SK-N-SH (cell line): Measurements from ENCODE around the gene SEMA3C. TPM values are rescaled to one million over a fixed set of nuclear protein-coding genes. Genes with fewer than 3 reads are reported as not detected.
A peak's percentile ranks its signal among the peaks of the same experiment; 100 is the strongest.

Experiments
- CTCF ChIA-PET: fragments of 300-600, 350-600 bp; formaldehyde crosslinking; extraction: SDS; loops from one replicate; lab custom pipeline; 2021; lab: Yijun Ruan, JAX
- POLR2A ChIA-PET: fragments of 350-600 bp; sonication (Branson Sonifier 250); formaldehyde crosslinking; extraction: SDS; loops from one replicate; lab custom pipeline; 2020; ENCODE audit warnings: antibody characterized with exemption, inconsistent platforms; lab: Yijun Ruan, JAX
- DNase-seq: peaks from one replicate; pipeline ENCODE4 v3.0.0; 2012
- H2AFZ ChIP-seq: fragments of 200-600 bp; sonication (generic); 2 replicates; pipeline ENCODE4 v1.8.1; 2016; ENCODE audit warnings: antibody characterized with exemption, mild to moderate bottlenecking, low read depth
- H3F3A ChIP-seq: fragments of 200-600 bp; sonication (generic); replicated peaks from 2 replicates; pipeline ENCODE3; 2016; ENCODE audit warnings: antibody characterized with exemption, mild to moderate bottlenecking; ENCODE audit not compliant: insufficient read depth
- H3K27ac ChIP-seq, 2 experiments: fragments of 200-500 bp in 1 of 2; fragments of 200-600 bp in 1 of 2; sonication (Bioruptor generic) in 1 of 2; sonication (generic), shearing (Covaris generic) in 1 of 2; 2 replicates each; pipeline versions ENCODE4 v1.5.1 to v1.6.1; 2014 to 2016; ENCODE audit warnings: low read depth in 2 of 2, inconsistent platforms in 1 of 2, low read length in 1 of 2, mild to moderate bottlenecking in 1 of 2, mixed read lengths in 1 of 2
- H3K27me3 ChIP-seq: fragments of 200-600 bp; sonication (generic), shearing (Covaris generic); 2 replicates; pipeline ENCODE4 v1.6.1; 2016; ENCODE audit warnings: mixed run types; ENCODE audit not compliant: insufficient read depth
- H3K36me3 ChIP-seq, 2 experiments: fragments of 200-500 bp in 1 of 2; fragments of 200-600 bp in 1 of 2; sonication (Bioruptor generic) in 1 of 2; sonication (generic) in 1 of 2; replicated peaks in 1 of 2; 2 replicates each; pipeline versions ENCODE3 to v1.5.1; 2014 to 2016; ENCODE audit warnings: low read length in 1 of 2, mild to moderate bottlenecking in 1 of 2; ENCODE audit not compliant: insufficient read depth in 2 of 2, control insufficient read depth in 1 of 2
- H3K4me1 ChIP-seq, 2 experiments: fragments of 200-500 bp in 1 of 2; fragments of 200-600 bp in 1 of 2; sonication (Bioruptor generic) in 1 of 2; sonication (generic), shearing (Covaris generic) in 1 of 2; 2 replicates each; pipeline versions ENCODE4 v1.5.1 to v1.6.1; 2014 to 2016; ENCODE audit warnings: low read depth in 1 of 2, low read length in 1 of 2, mixed run types in 1 of 2; ENCODE audit not compliant: insufficient read depth in 2 of 2, control insufficient read depth in 1 of 2
- H3K4me2 ChIP-seq: fragments of 200-600 bp; sonication (generic), shearing (Covaris generic); 2 replicates; pipeline ENCODE4 v1.6.1; 2017; ENCODE audit warnings: mixed run types
- H3K4me3 ChIP-seq, 2 experiments: fragments of 200-500 bp in 1 of 2; fragments of 200-600 bp in 1 of 2; sonication (Bioruptor generic) in 1 of 2; sonication (generic), shearing (Covaris generic) in 1 of 2; 2 replicates each; pipeline versions ENCODE4 v1.5.1 to v1.8.1; 2014 to 2016; ENCODE audit warnings: low read depth in 2 of 2, inconsistent platforms in 1 of 2, low read length in 1 of 2, mild to moderate bottlenecking in 1 of 2, mixed read lengths in 1 of 2, moderate library complexity in 1 of 2
- H3K79me2 ChIP-seq: fragments of 200-600 bp; sonication (generic); 2 replicates; pipeline ENCODE4 v1.8.1; 2017; ENCODE audit warnings: mild to moderate bottlenecking; ENCODE audit not compliant: insufficient read depth
- H3K9ac ChIP-seq: fragments of 200-600 bp; sonication (generic); 2 replicates; pipeline ENCODE4 v1.6.1; 2017; ENCODE audit warnings: mixed run types
- H3K9me2 ChIP-seq: fragments of 200-600 bp; sonication (generic); 2 replicates; pipeline ENCODE4 v1.6.1; 2017; ENCODE audit warnings: mixed run types
- H3K9me3 ChIP-seq: fragments of 200-600 bp; sonication (generic); 2 replicates; pipeline ENCODE4 v1.6.1; 2017; ENCODE audit warnings: mixed run types, mild to moderate bottlenecking, moderate library complexity
- H4K20me1 ChIP-seq: fragments of 200-600 bp; sonication (generic); 2 replicates; pipeline ENCODE4 v1.6.1; 2017; ENCODE audit warnings: mild to moderate bottlenecking, mixed run types; ENCODE audit not compliant: insufficient read depth
- EP300 ChIP-seq, 2 experiments: IDR thresholded peaks; 2 replicates each; pipeline versions ENCODE4 v1.4.0 to v1.6.1; 2012; ENCODE audit warnings: borderline replicate concordance in 1 of 2, low read depth in 1 of 2, low read length in 1 of 2
- EZH2phosphoT487 ChIP-seq: fragments of 200-600 bp; sonication (generic); IDR thresholded peaks from 2 replicates; pipeline ENCODE4 v1.6.1; 2017; ENCODE audit warnings: low read depth, mixed run types, mild to moderate bottlenecking, antibody characterized with exemption, moderate library complexity, borderline replicate concordance
- FOSL2 ChIP-seq: IDR thresholded peaks from 2 replicates; pipeline ENCODE4 v1.4.0; 2012; ENCODE audit warnings: low read depth, mild to moderate bottlenecking, moderate library complexity, borderline replicate concordance
- FOXM1 ChIP-seq: IDR thresholded peaks from 2 replicates; pipeline ENCODE4 v1.4.0; 2012; ENCODE audit warnings: low read depth, mild to moderate bottlenecking
- GABPA ChIP-seq: IDR thresholded peaks from 2 replicates; pipeline ENCODE4 v1.4.0; 2012; ENCODE audit warnings: low read depth, mild to moderate bottlenecking
- IRF3 ChIP-seq: fragments of 150-350 bp; IDR thresholded peaks from 2 replicates; pipeline ENCODE4 v1.6.1; 2016; ENCODE audit warnings: mild to moderate bottlenecking, low read depth, low read length
- JUND ChIP-seq: IDR thresholded peaks from 2 replicates; pipeline ENCODE4 v1.4.0; 2012
- MEF2A ChIP-seq: IDR thresholded peaks from 2 replicates; pipeline ENCODE4 v1.4.0; 2012; ENCODE audit warnings: low read depth, borderline replicate concordance
- NRF1 ChIP-seq: IDR thresholded peaks from 2 replicates; pipeline ENCODE4 v1.6.1; 2012; ENCODE audit warnings: low read depth, mild to moderate bottlenecking, low read length
- PBX3 ChIP-seq: IDR thresholded peaks from 2 replicates; pipeline ENCODE4; 2012
- POLR2AphosphoS5 ChIP-seq: IDR thresholded peaks from 2 replicates; pipeline ENCODE4 v1.6.1; 2012; ENCODE audit warnings: low read depth, low read length
- RCOR1 ChIP-seq: fragments of 150-350 bp; IDR thresholded peaks from 2 replicates; pipeline ENCODE4 v1.6.1; 2017; ENCODE audit warnings: antibody characterized with exemption, low read length
- RFX5 ChIP-seq: IDR thresholded peaks from 2 replicates; pipeline ENCODE4 v1.6.1; 2012; ENCODE audit warnings: mild to moderate bottlenecking, improper control_type of control experiment, low read length
- SIN3A ChIP-seq: IDR thresholded peaks from 2 replicates; pipeline ENCODE4 v1.6.1; 2012; ENCODE audit warnings: low read depth, mild to moderate bottlenecking, low read length, moderate library complexity, borderline replicate concordance
- TEAD4 ChIP-seq: IDR thresholded peaks from 2 replicates; pipeline ENCODE4 v1.4.0; 2012; ENCODE audit warnings: mild to moderate bottlenecking, borderline replicate concordance; ENCODE audit not compliant: insufficient read depth
- USF1 ChIP-seq: IDR thresholded peaks from 2 replicates; pipeline ENCODE4 v1.4.0; 2012; ENCODE audit warnings: low read depth, borderline replicate concordance
- YY1 ChIP-seq: IDR thresholded peaks from 2 replicates; pipeline ENCODE4 v1.4.0; 2012; ENCODE audit warnings: low read depth, mild to moderate bottlenecking
- WGBS: methylation state at CpG from one replicate; pipeline ENCODE4 v1.1.6; 2017; ENCODE audit warnings: low lambda C conversion rate; 5-methylcytosine and 5-hydroxymethylcytosine counted together
- polyA plus RNA-seq, 3 experiments: library from polyadenylated mRNA; depleted of rRNA; stranded (reverse); fragments of >200 nt; gene quantifications; 2 replicates each; pipeline ENCODE4 v1.2.3, GENCODE V29; 2012
- TF ChIP-seq, protein P1 (sequence below): fragments of 200-600 bp; sonication (generic); IDR thresholded peaks from 2 replicates; pipeline ENCODE4 v1.6.1; 2017; ENCODE audit warnings: antibody characterized with exemption, mild to moderate bottlenecking, moderate library complexity
- TF ChIP-seq, protein P2 (sequence below): IDR thresholded peaks from 2 replicates; pipeline ENCODE4 v1.4.0; 2012; ENCODE audit warnings: low read depth, borderline replicate concordance

The SEMA3C gene
- polyA plus RNA-seq, 1 of the 3 experiments (the other 2 are of a cell fraction) = 51.1 TPM

DNA sequence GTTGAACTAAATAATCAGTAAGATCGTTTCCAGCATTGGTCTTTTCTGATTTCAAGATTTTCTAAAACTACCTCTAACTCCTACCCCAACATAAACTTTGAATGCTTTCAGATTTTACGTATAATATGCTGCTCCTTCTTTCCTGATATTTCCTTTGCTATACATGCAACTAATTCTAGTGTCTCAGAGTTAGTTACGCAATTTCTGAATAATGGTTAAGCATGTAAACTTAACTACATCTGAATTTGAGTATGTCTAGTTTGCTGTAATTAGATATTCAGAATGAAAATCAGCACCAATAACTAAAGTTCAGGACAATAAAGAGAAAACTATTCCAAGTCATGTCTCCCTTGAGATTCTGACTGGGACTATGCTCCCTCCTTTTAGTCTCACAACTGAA lies 71.0 kb downstream of the SEMA3C start (continued):
- TF ChIP-seq IRF3 = no peak
- TF ChIP-seq EP300 (IDR thresholded peaks at IDR 0.05; ENCODE audit: borderline replicate concordance in 1 of 2, low read depth in 1 of 2, low read length in 1 of 2) = no peak
- TF ChIP-seq, all 33 proteins: peak for 0

- CTCF ChIA-PET = no interaction called here
- no peak for DNase-seq
- Histone ChIP-seq H3K27ac (no peak overlapping the region), H3K4me3 (no peak overlapping the region), H3K79me2 (peaks cover 3% of the 10 kb centered on the region; the same call in 1 of the 2 replicates), H3K9me3 (no peaks in the 10 kb centered on the region; the same call in 1 of the 2 replicates), H3F3A (no peaks in the 10 kb centered on the region), H4K20me1 (no peaks in the 10 kb centered on the region), H3K9ac (no peak overlapping the region)
- POLR2A ChIA-PET = no interaction called here
- 0 out of 2 replicates have a peak, but pooled peaks have one; percentile 5 for TF ChIP-seq JUND
- no peak for TF ChIP-seq TEAD4
- peak; percentile 50; the same call in 1 of the 2 replicates for TF ChIP-seq PBX3
- TF ChIP-seq, all 33 proteins: peak for 2
- Histone ChIP-seq H3K27me3 (no peaks in the 10 kb centered on the region), H2AFZ (no peak overlapping the region), H3K4me1 (peaks cover 9 to 20% of the 10 kb centered on the region in 2 experiments; a peak in 3 of 4 replicates), H3K36me3 (peaks cover 0 to 5% of the 10 kb centered on the region in 2 experiments), H3K9me2 (no peaks in the 10 kb centered on the region), H3K4me2 (no peak overlapping the region)
- WGBS = 87% methylated on average over 3 of the region's 3 CpGs
Measured at GRCh38 chr7:80847027-80847426, 71.8 kb downstream of the SEMA3C start.

DNA sequence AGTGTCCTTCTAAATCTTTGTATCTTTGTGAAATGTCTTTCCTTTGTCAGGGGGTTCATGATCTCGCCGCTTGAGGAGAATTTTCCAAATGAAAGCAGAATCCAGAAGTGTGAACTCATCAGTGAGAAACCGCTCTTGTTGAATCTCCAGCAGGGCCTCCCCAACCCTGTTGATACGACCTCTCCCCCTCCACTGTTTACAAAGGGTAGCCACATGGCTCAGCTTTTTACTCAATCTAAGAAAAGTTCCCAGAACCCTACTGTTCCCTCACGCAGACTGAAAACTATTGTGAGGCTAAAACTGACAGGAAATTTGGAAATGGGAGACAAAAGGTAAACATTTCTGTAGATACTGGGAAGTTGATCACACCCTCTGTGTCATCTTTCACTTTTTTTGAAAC lies 73.9 kb downstream of the SEMA3C start:
- WGBS = 96% methylated on average over 5 of the region's 5 CpGs
- no peak overlapping the region for H3K27ac ChIP-seq
- no peaks in the 10 kb centered on the region for H3K9me2 ChIP-seq
- H3K4me3 ChIP-seq = no peak overlapping the region
- H3K9ac ChIP-seq = no peak overlapping the region
- no peaks in the 10 kb centered on the region for H3K27me3 ChIP-seq
- peaks cover 0 to 5% of the 10 kb centered on the region in 2 experiments for H3K36me3 ChIP-seq
- H4K20me1 ChIP-seq = no peaks in the 10 kb centered on the region
- H3K9me3 ChIP-seq = no peaks in the 10 kb centered on the region
- ChIA-PET POLR2A (no interaction called here), CTCF (interaction anchor here (1.8 kb wide), 1 partner anchor 21 kb away, joined by 4 read pairs; no protein-coding TSS in a partner anchor)
- H3K4me1 ChIP-seq = peaks cover 13 to 27% of the 10 kb centered on the region in 2 experiments; a peak in 3 of 4 replicates
- no peaks in the 10 kb centered on the region for H3K79me2 ChIP-seq
- DNase-seq = no peak
- no peak overlapping the region for H3K4me2 ChIP-seq
- H2AFZ ChIP-seq = no peak overlapping the region
- H3F3A ChIP-seq = peaks cover 11% of the 10 kb centered on the region
- TF ChIP-seq SIN3A (no peak), USF1 (no peak), EP300 (IDR thresholded peaks at IDR 0.05; ENCODE audit: borderline replicate concordance in 1 of 2, low read depth in 1 of 2, low read length in 1 of 2) (no peak), RCOR1 (no peak), EZH2phosphoT487 (no peak), RFX5 (no peak), FOSL2 (no peak), POLR2AphosphoS5 (no peak), YY1 (no peak), MEF2A (no peak), GABPA (no peak), JUND (no peak), NRF1 (no peak), FOXM1 (no peak)
- TF ChIP-seq, protein P1, sequence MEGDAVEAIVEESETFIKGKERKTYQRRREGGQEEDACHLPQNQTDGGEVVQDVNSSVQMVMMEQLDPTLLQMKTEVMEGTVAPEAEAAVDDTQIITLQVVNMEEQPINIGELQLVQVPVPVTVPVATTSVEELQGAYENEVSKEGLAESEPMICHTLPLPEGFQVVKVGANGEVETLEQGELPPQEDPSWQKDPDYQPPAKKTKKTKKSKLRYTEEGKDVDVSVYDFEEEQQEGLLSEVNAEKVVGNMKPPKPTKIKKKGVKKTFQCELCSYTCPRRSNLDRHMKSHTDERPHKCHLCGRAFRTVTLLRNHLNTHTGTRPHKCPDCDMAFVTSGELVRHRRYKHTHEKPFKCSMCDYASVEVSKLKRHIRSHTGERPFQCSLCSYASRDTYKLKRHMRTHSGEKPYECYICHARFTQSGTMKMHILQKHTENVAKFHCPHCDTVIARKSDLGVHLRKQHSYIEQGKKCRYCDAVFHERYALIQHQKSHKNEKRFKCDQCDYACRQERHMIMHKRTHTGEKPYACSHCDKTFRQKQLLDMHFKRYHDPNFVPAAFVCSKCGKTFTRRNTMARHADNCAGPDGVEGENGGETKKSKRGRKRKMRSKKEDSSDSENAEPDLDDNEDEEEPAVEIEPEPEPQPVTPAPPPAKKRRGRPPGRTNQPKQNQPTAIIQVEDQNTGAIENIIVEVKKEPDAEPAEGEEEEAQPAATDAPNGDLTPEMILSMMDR = no peak
- TF ChIP-seq, protein P2, sequence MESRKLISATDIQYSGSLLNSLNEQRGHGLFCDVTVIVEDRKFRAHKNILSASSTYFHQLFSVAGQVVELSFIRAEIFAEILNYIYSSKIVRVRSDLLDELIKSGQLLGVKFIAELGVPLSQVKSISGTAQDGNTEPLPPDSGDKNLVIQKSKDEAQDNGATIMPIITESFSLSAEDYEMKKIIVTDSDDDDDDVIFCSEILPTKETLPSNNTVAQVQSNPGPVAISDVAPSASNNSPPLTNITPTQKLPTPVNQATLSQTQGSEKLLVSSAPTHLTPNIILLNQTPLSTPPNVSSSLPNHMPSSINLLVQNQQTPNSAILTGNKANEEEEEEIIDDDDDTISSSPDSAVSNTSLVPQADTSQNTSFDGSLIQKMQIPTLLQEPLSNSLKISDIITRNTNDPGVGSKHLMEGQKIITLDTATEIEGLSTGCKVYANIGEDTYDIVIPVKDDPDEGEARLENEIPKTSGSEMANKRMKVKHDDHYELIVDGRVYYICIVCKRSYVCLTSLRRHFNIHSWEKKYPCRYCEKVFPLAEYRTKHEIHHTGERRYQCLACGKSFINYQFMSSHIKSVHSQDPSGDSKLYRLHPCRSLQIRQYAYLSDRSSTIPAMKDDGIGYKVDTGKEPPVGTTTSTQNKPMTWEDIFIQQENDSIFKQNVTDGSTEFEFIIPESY = no peak
